Body of pancreas (tissue), 4 donors: ENCODE data around the gene DCTN2. TPM values are rescaled to one million over a fixed set of nuclear protein-coding genes. Genes with fewer than 3 reads are reported as not detected.

Experiments used
- ATAC-seq: fragments of 150-250 bp; one replicate; pipeline ENCODE4 v1.9.1; 2016
- DNase-seq, 4 donors: peaks; one replicate each; pipeline ENCODE4 v3.0.0-alpha.2; 2019
- H3K27ac ChIP-seq, 4 donors: fragments of 200-600 bp; sonication (generic); 1 replicate in 3 of 4; 2 replicates in 1 of 4; pipeline versions ENCODE4 v1.5.1 to v1.6.1; 2016 to 2019; ENCODE audit warnings: mild to moderate bottlenecking in 1 of 4, mixed read lengths in 1 of 4, moderate library complexity in 1 of 4
- H3K27me3 ChIP-seq, 2 donors: fragments of 200-600 bp; sonication (generic); one replicate each; pipeline ENCODE4 v1.6.0; 2016; ENCODE audit warnings: mild to moderate bottlenecking in 1 of 2
- H3K36me3 ChIP-seq, 2 donors: fragments of 200-600 bp; sonication (generic); replicated peaks in 1 of 2; 2 replicates each; pipeline ENCODE4 v1.5.1; 2016; ENCODE audit warnings: low read depth in 2 of 2; ENCODE audit not compliant: insufficient read depth in 1 of 2
- H3K4me1 ChIP-seq: fragments of 200-600 bp; sonication (generic); one replicate; pipeline ENCODE4 v1.6.0; 2016
- H3K4me3 ChIP-seq, 2 donors: fragments of 200-600 bp; sonication (generic); 1 replicate in 1 of 2; 2 replicates in 1 of 2; pipeline ENCODE4 v1.5.1; 2016 to 2019
- H3K9me3 ChIP-seq, 3 donors: fragments of 200-600 bp; sonication (generic); 1 replicate in 2 of 3; 2 replicates in 1 of 3; pipeline ENCODE4 v1.5.1; 2016
- POLR2A ChIP-seq, 3 donors: fragments of 450-650 bp; IDR thresholded peaks; one replicate each; pipeline ENCODE4 v1.6.1; 2016; ENCODE audit warnings: antibody characterized with exemption in 3 of 3, mild to moderate bottlenecking in 2 of 3
- WGBS, 2 donors: methylation state at CpG; one replicate each; pipeline ENCODE4 v1.1.5; 2017; 5-methylcytosine and 5-hydroxymethylcytosine counted together
- intact Hi-C: fragments of 100-400 bp; cut with DNase I; formaldehyde crosslinking; loops from one replicate; pipeline ENCODE4 v1.15.1; 2023
- total RNA-seq, 2 donors: library from RNA; depleted of rRNA; stranded (reverse); fragments of >200 nt; gene quantifications; one replicate each; pipeline ENCODE4 v1.1.0, GENCODE V29; 2016
- TF ChIP-seq, protein P1 (sequence below), 7 experiments: fragments of 450-650 bp in 4 of 7; fragments of 200-600 bp in 3 of 7; sonication (generic) in 3 of 7; IDR thresholded peaks; one replicate each; pipeline ENCODE4 v1.5.1; 2016 to 2019; ENCODE audit warnings: antibody characterized with exemption in 7 of 7

The DCTN2 gene
- total RNA-seq, 2 donors from 2014 or later: 80.1 to 89.2 TPM

GRCh38 chr12:57577981-57578758, 31.2 kb upstream of the DCTN2 start:
- TF ChIP-seq POLR2A (IDR thresholded peaks at IDR 0.05): no peak
- TF ChIP-seq, protein P1, sequence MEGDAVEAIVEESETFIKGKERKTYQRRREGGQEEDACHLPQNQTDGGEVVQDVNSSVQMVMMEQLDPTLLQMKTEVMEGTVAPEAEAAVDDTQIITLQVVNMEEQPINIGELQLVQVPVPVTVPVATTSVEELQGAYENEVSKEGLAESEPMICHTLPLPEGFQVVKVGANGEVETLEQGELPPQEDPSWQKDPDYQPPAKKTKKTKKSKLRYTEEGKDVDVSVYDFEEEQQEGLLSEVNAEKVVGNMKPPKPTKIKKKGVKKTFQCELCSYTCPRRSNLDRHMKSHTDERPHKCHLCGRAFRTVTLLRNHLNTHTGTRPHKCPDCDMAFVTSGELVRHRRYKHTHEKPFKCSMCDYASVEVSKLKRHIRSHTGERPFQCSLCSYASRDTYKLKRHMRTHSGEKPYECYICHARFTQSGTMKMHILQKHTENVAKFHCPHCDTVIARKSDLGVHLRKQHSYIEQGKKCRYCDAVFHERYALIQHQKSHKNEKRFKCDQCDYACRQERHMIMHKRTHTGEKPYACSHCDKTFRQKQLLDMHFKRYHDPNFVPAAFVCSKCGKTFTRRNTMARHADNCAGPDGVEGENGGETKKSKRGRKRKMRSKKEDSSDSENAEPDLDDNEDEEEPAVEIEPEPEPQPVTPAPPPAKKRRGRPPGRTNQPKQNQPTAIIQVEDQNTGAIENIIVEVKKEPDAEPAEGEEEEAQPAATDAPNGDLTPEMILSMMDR (IDR thresholded peaks at IDR 0.05): no peak
- no peak for DNase-seq
- Histone ChIP-seq H3K27ac (no peak overlapping the region), H3K36me3 (no peaks in the 10 kb centered on the region), H3K27me3 (no peaks in the 10 kb centered on the region), H3K9me3 (no peaks in the 10 kb centered on the region), H3K4me1 (no peaks in the 10 kb centered on the region), H3K4me3 (no peak overlapping the region)
- no peak for ATAC-seq
- intact Hi-C loops: no loop called here
- WGBS, 2 donors: 79 to 84% methylated on average over 12 of the region's 12 CpGs

- ATAC-seq (no peak), DNase-seq (no peak)
- Histone ChIP-seq H3K27ac (no peak overlapping the region), H3K4me3 (no peak overlapping the region), H3K36me3 (no peaks in the 10 kb centered on the region), H3K27me3 (no peaks in the 10 kb centered on the region), H3K4me1 (no peaks in the 10 kb centered on the region), H3K9me3 (no peaks in the 10 kb centered on the region)
- WGBS, 2 donors: 79 to 80% methylated on average over 9 of the region's 9 CpGs
- intact Hi-C loops: no loop called here
- TF ChIP-seq, protein P1 (IDR thresholded peaks at IDR 0.05): no peak
- TF ChIP-seq POLR2A (IDR thresholded peaks at IDR 0.05): no peak
These were observed 29.7 kb upstream of the DCTN2 start for GRCh38 chr12:57576613-57577160.

GRCh38 chr12:57575771-57576612, 29.0 kb upstream of the DCTN2 start:
- ATAC-seq (no peak), DNase-seq (no peak)
- Histone ChIP-seq H3K27ac (no peak overlapping the region), H3K4me1 (no peaks in the 10 kb centered on the region), H3K4me3 (no peak overlapping the region), H3K9me3 (no peaks in the 10 kb centered on the region), H3K27me3 (no peaks in the 10 kb centered on the region), H3K36me3 (no peaks in the 10 kb centered on the region)
- WGBS, 2 donors: 66 to 76% methylated on average over 4 to 12 of the region's 12 CpGs
- TF ChIP-seq, protein P1 (IDR thresholded peaks at IDR 0.05): no peak
- TF ChIP-seq POLR2A (IDR thresholded peaks at IDR 0.05): no peak
- intact Hi-C loops: no loop called here

DNA sequence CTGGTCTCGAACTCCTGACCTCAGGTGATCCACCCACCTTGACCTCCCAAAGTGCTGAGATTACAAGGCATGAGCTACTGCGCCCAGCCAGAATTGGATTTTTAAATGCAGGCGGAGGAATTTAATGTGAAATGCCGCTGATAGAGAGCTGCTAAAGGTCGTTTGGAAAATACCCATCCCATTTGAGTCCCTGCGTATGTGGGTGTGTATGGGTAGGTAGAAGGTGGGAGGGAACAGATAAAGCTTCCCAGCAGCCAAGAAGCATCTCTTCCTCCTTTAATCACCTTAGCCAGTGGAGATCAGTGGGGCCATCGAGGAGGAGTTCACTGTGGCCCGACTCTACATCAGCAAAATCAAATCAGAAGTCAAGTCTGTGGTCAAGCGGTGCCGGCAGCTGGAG, 27.8 kb upstream of the DCTN2 start:
- TF ChIP-seq, protein P1 (IDR thresholded peaks at IDR 0.05): no peak
- TF ChIP-seq POLR2A (IDR thresholded peaks at IDR 0.05): no peak
- Histone ChIP-seq H3K4me3 (no peak overlapping the region), H3K4me1 (no peaks in the 10 kb centered on the region), H3K36me3 (no peaks in the 10 kb centered on the region), H3K27ac (no peak overlapping the region), H3K9me3 (no peaks in the 10 kb centered on the region), H3K27me3 (no peaks in the 10 kb centered on the region)
- 80 to 88% methylated on average over 10 of the region's 10 CpGs for WGBS, 2 donors
- DNase-seq (no peak), ATAC-seq (no peak)
- intact Hi-C loops: no loop called here
